HG02763 (cell line): ENCODE results near the gene TTC3.
"Not testable (repeated sequence)": the region's sequence is repeated elsewhere in the genome, so short reads cannot be mapped to it uniquely, and the experiment has no call there.

Experiments used
- ATAC-seq: cut with Tn5 transposase; IDR thresholded peaks from one replicate; pipeline ENCODE4 v1.9.1; 2021; ENCODE audit warnings: mild to moderate bottlenecking, moderate library complexity; ENCODE audit not compliant: unreplicated experiment

Gene TTC3

GRCh38 chr21:37072988-37073416 lies at the start of gene TTC3, which contains the start of gene PIGP:
TTC3 (plus strand) TSS chr21:37073254; CDS start chr21:37087258, 14,004 bp downstream.
PIGP (minus strand) TSS chr21:37073071; CDS start chr21:37072515, 556 bp downstream.
- peak; percentile 73 for ATAC-seq

GRCh38 chr21:37026499-37026898 lies 46.6 kb upstream of the TTC3 start:
- ATAC-seq: no peak

- no peak for ATAC-seq
Measured at GRCh38 chr21:37028570-37028969, 44.5 kb upstream of the TTC3 start.

- ATAC-seq: no peak
Measured at GRCh38 chr21:37030864-37031263, 42.2 kb upstream of the TTC3 start.

GRCh38 chr21:37032293-37032692 lies 40.8 kb upstream of the TTC3 start:
- ATAC-seq: no peak

- no peak for ATAC-seq
Measured at GRCh38 chr21:37032877-37033471, 40.1 kb upstream of the TTC3 start.

GRCh38 chr21:37034394-37034793 lies 38.7 kb upstream of the TTC3 start:
- ATAC-seq: not testable (repeated sequence)

GRCh38 chr21:37036177-37036576 lies 36.9 kb upstream of the TTC3 start:
- ATAC-seq: no peak

GRCh38 chr21:37039411-37040075 lies 33.5 kb upstream of the TTC3 start:
- no peak for ATAC-seq

GRCh38 chr21:37040212-37040611 lies 32.8 kb upstream of the TTC3 start:
- ATAC-seq: no peak

GRCh38 chr21:37041706-37042271 lies 31.3 kb upstream of the TTC3 start:
- no peak for ATAC-seq

GRCh38 chr21:37043818-37044217 lies 29.2 kb upstream of the TTC3 start:
- ATAC-seq: no peak

GRCh38 chr21:37044643-37045042 lies 28.4 kb upstream of the TTC3 start:
- ATAC-seq: no peak

GRCh38 chr21:37045149-37045548 lies 27.9 kb upstream of the TTC3 start:
- ATAC-seq: no peak

GRCh38 chr21:37045556-37045955 lies 27.5 kb upstream of the TTC3 start:
- ATAC-seq: no peak

- no peak for ATAC-seq
Measured at GRCh38 chr21:37047079-37047478, 26.0 kb upstream of the TTC3 start.

GRCh38 chr21:37049741-37050140 lies 23.3 kb upstream of the TTC3 start:
- not testable (repeated sequence) for ATAC-seq

GRCh38 chr21:37055271-37055855 lies 17.7 kb upstream of the TTC3 start:
- no peak for ATAC-seq

- no peak for ATAC-seq
Measured at GRCh38 chr21:37057614-37058013, 15.4 kb upstream of the TTC3 start.

GRCh38 chr21:37058261-37058660 lies 14.8 kb upstream of the TTC3 start:
- ATAC-seq: no peak

GRCh38 chr21:37059181-37059580 lies 13.9 kb upstream of the TTC3 start:
- no peak for ATAC-seq

GRCh38 chr21:37060296-37060695 lies 12.8 kb upstream of the TTC3 start:
- no peak for ATAC-seq
